GM12801 (cell line): ENCODE data around the gene CIT.

Experiments
- CTCF ChIP-seq: IDR thresholded peaks from one replicate; pipeline ENCODE4 v1.5.1; 2011; ENCODE audit warnings: control low read depth; ENCODE audit not compliant: insufficient read length; ENCODE audit errors: extremely low read depth

Gene CIT

GRCh38 chr12:119781804-119782203, 95.3 kb downstream of the CIT start:
- no peak for TF ChIP-seq CTCF

GRCh38 chr12:119780786-119781434, 96.2 kb downstream of the CIT start:
- TF ChIP-seq CTCF: no peak

GRCh38 chr12:119775246-119775895, 101.7 kb downstream of the CIT start:
- no peak for TF ChIP-seq CTCF

- TF ChIP-seq CTCF: no peak
These were observed 104.7 kb downstream of the CIT start for GRCh38 chr12:119772431-119772830.

GRCh38 chr12:119770146-119770545, 107.0 kb downstream of the CIT start:
- TF ChIP-seq CTCF: no peak

GRCh38 chr12:119762619-119763018, 114.5 kb downstream of the CIT start:
- no peak for TF ChIP-seq CTCF

GRCh38 chr12:119758722-119759121, 118.4 kb downstream of the CIT start:
- TF ChIP-seq CTCF: no peak

- TF ChIP-seq CTCF: no peak
These were observed 118.9 kb downstream of the CIT start for GRCh38 chr12:119758234-119758633.
